ENCODE results near the gene KEL.

- TF ChIP-seq POLR2A (IDR thresholded peaks at IDR 0.05) (no peak), CTCF (IDR thresholded peaks at IDR 0.05) (no peak)
Observed at GRCh38 chr7:142948603-142949002, 13.6 kb downstream of the KEL start.
